ENCODE results near the gene SLC16A8.

- TF ChIP-seq CTCF (IDR thresholded peaks at IDR 0.05; ENCODE audit: insufficient read depth, low read length) (no peak), REST (IDR thresholded peaks at IDR 0.05; ENCODE audit: insufficient replicate concordance, low read depth) (no peak)
Observed at GRCh38 chr22:38074181-38075104, 9.5 kb downstream of the SLC16A8 start.
